Measurements from ENCODE around the gene CCDC117.
A peak's percentile ranks its signal among the peaks of the same experiment; 100 is the strongest.

Gene CCDC117

DNA sequence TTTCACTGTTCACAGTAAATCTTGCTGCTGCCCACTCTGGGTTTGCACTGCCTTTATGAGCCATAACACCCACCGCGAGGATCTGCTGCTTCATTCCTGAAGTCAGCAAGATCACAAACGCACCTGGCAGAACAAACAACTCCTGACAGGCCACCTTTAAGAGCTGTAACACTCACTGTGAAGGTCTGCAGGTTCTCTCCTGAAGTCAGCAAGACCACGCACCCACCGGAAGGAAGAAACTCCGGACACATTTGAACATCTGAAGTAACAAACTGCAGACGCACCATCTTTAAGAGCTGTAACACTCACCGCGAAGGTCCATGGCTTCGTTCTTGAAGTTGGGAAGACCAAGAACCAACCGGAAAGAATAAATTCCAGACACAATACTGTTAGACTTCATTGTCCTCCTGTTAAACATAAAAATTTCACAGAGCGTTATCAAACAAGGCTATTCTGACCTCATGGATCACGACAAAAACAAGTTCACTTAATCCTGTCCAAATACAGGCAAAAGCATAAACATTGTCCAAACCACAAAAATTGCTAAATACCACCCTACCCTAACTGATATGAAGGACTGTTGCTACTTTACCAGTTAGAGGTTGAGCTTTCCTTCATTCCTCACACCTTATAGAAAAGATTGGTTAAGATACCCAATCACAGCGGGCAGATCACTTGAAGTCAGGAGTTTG lies 3.0 kb upstream of the CCDC117 start:
- WGBS: 97% methylated on average over 14 of the region's 14 CpGs
- H3K9me3 ChIP-seq (ENCODE audit: insufficient read depth, low read depth, low read length): no peaks in the 10 kb centered on the region
- H3K36me3 ChIP-seq (ENCODE audit: insufficient read depth, low read length): peaks cover 2% of the 10 kb centered on the region
- H3K4me3 ChIP-seq (ENCODE audit: low read length): no peak overlapping the region
- H3K27me3 ChIP-seq (ENCODE audit: insufficient read depth, low read length): no peaks in the 10 kb centered on the region
- peaks cover 3% of the 10 kb centered on the region; the same call in 1 of the 2 replicates for H3K4me1 ChIP-seq (ENCODE audit: insufficient read depth, low read length)
- H3K27ac ChIP-seq (ENCODE audit: low read depth, low read length): no peak overlapping the region
- no peak overlapping the region for H3K9ac ChIP-seq (ENCODE audit: low read depth, low read length)

DNA sequence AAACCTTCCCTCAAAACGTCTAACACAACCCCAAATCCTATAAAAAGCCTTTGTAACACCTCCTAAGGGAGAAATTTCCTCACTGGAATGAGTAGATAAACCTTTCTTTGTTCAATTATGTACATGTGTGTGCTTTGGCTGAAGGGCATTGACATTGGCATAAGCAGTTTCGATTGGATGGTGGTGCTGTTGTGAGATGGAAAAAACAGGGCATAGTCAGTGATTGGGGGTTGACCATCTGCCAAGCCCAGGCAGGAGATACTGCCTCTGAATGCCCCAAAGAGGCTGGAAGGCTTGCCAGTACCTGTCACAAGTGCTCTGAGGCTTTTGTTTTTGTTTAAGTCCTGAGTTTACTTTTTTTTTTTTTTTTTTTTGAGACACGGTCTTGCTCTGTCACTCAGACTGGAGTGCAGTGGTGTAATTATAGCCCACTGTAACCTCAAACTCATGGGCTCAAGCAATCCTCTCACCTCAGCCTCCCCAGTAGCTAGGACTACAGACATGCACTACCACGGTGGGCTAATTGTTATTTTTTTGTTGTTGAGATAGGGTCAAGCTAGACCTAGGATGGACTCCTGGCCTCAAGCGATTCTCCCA lies 1.2 kb upstream of the CCDC117 start:
- Histone ChIP-seq H3K27ac (ENCODE audit: low read depth, low read length) (no peak overlapping the region), H3K27me3 (ENCODE audit: insufficient read depth, low read length) (no peaks in the 10 kb centered on the region), H3K4me3 (ENCODE audit: low read length) (no peak overlapping the region), H3K9me3 (ENCODE audit: insufficient read depth, low read depth, low read length) (no peaks in the 10 kb centered on the region), H3K9ac (ENCODE audit: low read depth, low read length) (no peak overlapping the region), H3K36me3 (ENCODE audit: insufficient read depth, low read length) (peaks cover 20% of the 10 kb centered on the region), H3K4me1 (ENCODE audit: insufficient read depth, low read length) (peaks cover 3% of the 10 kb centered on the region; the same call in 1 of the 2 replicates)
- WGBS: 93% methylated on average over 5 of the region's 5 CpGs

DNA sequence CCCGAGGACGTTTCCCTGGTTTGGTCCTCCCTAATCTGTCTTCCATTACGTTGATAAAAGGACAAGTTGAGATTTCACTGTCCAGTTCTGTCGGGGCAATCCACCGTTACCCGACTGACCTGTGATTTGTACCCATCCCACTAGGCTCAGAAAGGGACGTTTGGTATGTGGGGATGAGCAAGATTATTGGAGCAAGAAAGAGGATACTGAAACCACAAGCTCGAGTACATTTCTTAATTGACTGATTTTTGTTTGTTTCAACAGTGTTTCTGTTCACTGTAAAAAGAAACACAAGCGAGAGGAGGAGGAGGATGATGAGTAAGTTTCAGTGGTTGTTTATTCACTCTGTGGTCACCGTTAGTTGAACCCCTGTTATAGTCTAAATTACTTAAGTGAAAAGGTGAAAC lies 969 bp downstream of the CCDC117 start:
- peak overlapping the region; percentile 92 for H3K9ac ChIP-seq (ENCODE audit: low read depth, low read length)
- no peaks in the 10 kb centered on the region for H3K27me3 ChIP-seq (ENCODE audit: insufficient read depth, low read length)
- 22% methylated on average over 10 of the region's 10 CpGs for WGBS
- H3K27ac ChIP-seq (ENCODE audit: low read depth, low read length): peak overlapping the region; percentile 7; the same call in 1 of the 2 replicates
- peaks cover 3% of the 10 kb centered on the region; the same call in 1 of the 2 replicates for H3K4me1 ChIP-seq (ENCODE audit: insufficient read depth, low read length)
- peak overlapping the region; percentile 81 for H3K4me3 ChIP-seq (ENCODE audit: low read length)
- peaks cover 31% of the 10 kb centered on the region for H3K36me3 ChIP-seq (ENCODE audit: insufficient read depth, low read length)
- no peaks in the 10 kb centered on the region for H3K9me3 ChIP-seq (ENCODE audit: insufficient read depth, low read depth, low read length)

DNA sequence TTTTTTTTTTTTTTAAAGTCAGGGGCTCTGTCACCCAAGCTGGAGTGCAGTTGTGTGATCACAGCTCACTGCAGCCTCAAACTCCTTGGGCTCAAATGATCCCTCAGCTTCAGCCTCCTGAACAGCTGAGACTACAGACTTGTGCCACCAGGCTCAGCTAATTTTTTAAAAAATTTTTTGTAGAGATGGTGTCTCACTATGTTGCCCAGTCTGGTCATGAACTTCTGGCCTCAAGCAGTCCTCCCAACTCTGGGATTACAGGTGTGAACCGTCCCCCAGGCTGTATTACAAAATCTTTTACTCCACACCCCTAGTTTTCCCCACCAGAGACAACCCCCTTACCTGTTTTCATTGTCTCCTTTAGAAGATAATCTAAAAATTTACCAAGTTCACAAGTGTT lies 1.9 kb downstream of the CCDC117 start:
- Histone ChIP-seq H3K4me1 (ENCODE audit: insufficient read depth, low read length) (peaks cover 3% of the 10 kb centered on the region; the same call in 1 of the 2 replicates), H3K9ac (ENCODE audit: low read depth, low read length) (no peak overlapping the region), H3K36me3 (ENCODE audit: insufficient read depth, low read length) (peaks cover 33% of the 10 kb centered on the region), H3K27ac (ENCODE audit: low read depth, low read length) (no peak overlapping the region), H3K4me3 (ENCODE audit: low read length) (no peak overlapping the region), H3K27me3 (ENCODE audit: insufficient read depth, low read length) (no peaks in the 10 kb centered on the region), H3K9me3 (ENCODE audit: insufficient read depth, low read depth, low read length) (no peaks in the 10 kb centered on the region)
- 89% methylated on average over 1 of the region's 1 CpG for WGBS

DNA sequence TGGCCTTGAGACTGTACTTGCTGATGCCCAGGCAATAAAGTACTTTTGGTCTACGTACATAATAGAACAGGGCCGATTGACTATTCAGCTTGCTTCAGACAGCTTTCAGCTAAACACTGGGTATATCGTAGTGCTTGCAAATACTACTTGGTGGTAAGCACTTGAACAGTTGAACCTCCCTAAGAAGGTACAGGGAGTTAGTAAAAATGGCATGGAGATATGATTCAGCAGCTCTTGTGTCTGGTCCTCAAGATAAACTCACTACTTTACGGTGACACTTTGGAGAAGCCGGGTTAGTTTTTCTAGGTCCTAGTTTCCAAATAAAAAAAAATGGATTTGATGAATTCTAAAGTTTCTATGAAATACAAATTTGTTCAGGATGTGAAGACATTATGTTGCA lies 7.3 kb downstream of the CCDC117 start:
- no peak overlapping the region for H3K4me3 ChIP-seq (ENCODE audit: low read length)
- no peaks in the 10 kb centered on the region for H3K9me3 ChIP-seq (ENCODE audit: insufficient read depth, low read depth, low read length)
- H3K9ac ChIP-seq (ENCODE audit: low read depth, low read length): no peak overlapping the region
- H3K27me3 ChIP-seq (ENCODE audit: insufficient read depth, low read length): no peaks in the 10 kb centered on the region
- WGBS: 97% methylated on average over 5 of the region's 5 CpGs
- peaks cover 78% of the 10 kb centered on the region for H3K36me3 ChIP-seq (ENCODE audit: insufficient read depth, low read length)
- no peaks in the 10 kb centered on the region for H3K4me1 ChIP-seq (ENCODE audit: insufficient read depth, low read length)
- H3K27ac ChIP-seq (ENCODE audit: low read depth, low read length): no peak overlapping the region

DNA sequence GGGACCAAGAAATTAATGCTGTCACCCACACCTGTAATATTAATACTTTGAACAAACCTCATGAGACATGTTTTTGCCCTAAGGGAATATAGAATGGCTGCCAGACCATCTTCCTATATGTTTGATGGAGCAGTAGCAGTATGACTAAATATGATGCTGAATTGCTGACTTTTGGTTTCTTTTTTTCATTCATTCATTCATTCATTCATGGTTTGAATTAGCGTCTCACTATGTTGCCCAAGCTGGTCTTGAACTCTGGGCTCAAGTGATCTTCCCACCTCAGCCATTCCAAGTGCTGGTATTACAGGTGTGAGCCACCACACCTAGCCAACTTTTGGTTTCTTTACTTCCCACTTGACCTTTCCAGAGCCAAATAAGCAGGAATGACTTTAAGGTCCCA lies 7.8 kb downstream of the CCDC117 start:
- H3K36me3 ChIP-seq (ENCODE audit: insufficient read depth, low read length): peaks cover 78% of the 10 kb centered on the region
- no peak overlapping the region for H3K4me3 ChIP-seq (ENCODE audit: low read length)
- no peaks in the 10 kb centered on the region for H3K27me3 ChIP-seq (ENCODE audit: insufficient read depth, low read length)
- H3K9ac ChIP-seq (ENCODE audit: low read depth, low read length): no peak overlapping the region
- no peaks in the 10 kb centered on the region for H3K4me1 ChIP-seq (ENCODE audit: insufficient read depth, low read length)
- H3K9me3 ChIP-seq (ENCODE audit: insufficient read depth, low read depth, low read length): no peaks in the 10 kb centered on the region
- WGBS: 95% methylated on average over 1 of the region's 1 CpG
- no peak overlapping the region for H3K27ac ChIP-seq (ENCODE audit: low read depth, low read length)

DNA sequence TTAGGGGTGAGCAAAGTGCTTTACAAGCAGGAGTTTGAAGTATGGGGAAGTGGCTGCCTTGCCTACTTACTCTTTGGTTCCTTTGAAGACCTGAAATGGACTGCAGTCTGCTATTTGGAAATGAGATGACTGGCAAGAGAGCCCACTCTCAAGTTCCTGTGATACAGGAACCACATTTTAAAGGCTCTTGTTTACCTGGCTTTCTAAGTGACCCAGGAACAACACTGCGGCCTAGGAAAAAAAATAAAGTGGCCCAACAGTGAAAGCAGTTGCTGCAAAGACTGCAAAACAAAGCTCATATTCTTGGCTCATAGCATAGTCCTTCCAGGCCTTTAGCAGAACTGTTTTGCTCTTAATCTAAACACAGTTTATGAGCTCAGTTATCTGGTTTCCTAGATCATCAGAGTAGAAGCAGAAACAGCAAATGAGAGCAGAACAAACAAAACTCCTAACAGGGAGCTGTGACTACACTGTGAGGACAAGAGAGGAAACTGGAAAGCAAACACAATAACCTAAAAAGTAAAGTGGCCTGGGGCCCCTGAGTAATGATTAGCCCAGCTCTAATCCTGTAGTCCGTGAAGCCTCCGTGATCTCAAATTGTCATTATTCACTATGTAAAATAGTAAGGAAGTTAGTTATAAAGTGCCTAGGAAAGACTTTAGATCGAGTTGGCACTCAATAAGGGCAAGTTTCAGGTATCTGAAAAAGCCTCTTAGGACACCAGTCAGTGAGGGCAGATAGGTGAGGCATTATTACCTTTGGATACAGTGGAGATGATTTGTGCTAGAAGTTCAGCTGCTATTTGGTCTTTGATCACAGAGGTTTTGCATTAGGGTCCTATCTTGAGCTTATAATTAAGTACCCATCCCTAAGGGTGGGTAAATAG lies 11.5 kb downstream of the CCDC117 start:
- Histone ChIP-seq H3K9ac (ENCODE audit: low read depth, low read length) (no peak overlapping the region), H3K4me1 (ENCODE audit: insufficient read depth, low read length) (no peaks in the 10 kb centered on the region), H3K9me3 (ENCODE audit: insufficient read depth, low read depth, low read length) (no peaks in the 10 kb centered on the region), H3K27ac (ENCODE audit: low read depth, low read length) (no peak overlapping the region), H3K4me3 (ENCODE audit: low read length) (no peak overlapping the region), H3K27me3 (ENCODE audit: insufficient read depth, low read length) (no peaks in the 10 kb centered on the region), H3K36me3 (ENCODE audit: insufficient read depth, low read length) (peaks cover 93% of the 10 kb centered on the region)
- WGBS: 92% methylated on average over 4 of the region's 4 CpGs

DNA sequence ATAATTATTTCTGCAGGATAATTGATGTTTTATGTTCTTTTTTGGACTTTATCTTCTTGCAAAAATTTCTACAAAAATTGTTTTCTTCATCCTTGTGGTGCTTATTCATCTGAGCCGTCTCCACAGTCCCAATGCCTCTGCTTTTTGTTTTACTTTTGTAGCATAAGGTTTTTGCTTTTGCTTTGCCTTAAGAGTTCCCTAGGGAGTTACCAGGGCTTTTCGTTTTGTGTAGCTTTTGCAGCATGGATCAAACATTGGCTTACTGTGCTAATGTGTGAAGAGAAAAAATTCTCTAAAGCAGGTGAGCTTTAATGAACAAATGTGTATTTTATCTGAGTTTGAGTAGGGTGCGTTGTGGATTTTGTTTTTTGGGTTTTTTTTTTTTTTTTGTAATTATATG lies 16.1 kb downstream of the CCDC117 start:
- Histone ChIP-seq H3K36me3 (ENCODE audit: insufficient read depth, low read length) (peaks cover 62% of the 10 kb centered on the region), H3K27ac (ENCODE audit: low read depth, low read length) (no peak overlapping the region), H3K4me1 (ENCODE audit: insufficient read depth, low read length) (no peaks in the 10 kb centered on the region), H3K27me3 (ENCODE audit: insufficient read depth, low read length) (no peaks in the 10 kb centered on the region), H3K4me3 (ENCODE audit: low read length) (no peak overlapping the region), H3K9me3 (ENCODE audit: insufficient read depth, low read depth, low read length) (no peaks in the 10 kb centered on the region), H3K9ac (ENCODE audit: low read depth, low read length) (no peak overlapping the region)
- 94% methylated on average over 2 of the region's 3 CpGs for WGBS

DNA sequence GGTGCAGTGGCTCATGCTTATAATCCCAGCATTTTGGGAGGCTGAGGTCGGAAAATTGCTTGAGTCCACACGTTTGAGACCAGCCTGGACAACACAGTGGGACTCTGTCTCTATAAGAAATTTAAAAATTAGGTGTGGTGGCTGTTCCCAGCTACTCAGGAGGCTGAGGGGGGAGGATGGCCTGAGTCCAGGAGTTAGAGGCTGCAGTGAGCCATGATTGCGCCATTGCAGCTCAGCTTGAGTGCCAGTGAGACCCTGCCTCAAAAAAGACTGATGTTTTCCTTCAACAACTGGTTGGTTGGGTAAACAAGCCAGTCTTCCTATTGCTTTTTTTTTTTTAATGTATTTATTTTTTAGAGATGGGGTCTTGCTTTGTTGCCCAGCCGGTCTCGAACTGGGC lies 18.6 kb downstream of the CCDC117 start:
- no peaks in the 10 kb centered on the region; the same call in 1 of the 2 replicates for H3K9me3 ChIP-seq (ENCODE audit: insufficient read depth, low read depth, low read length)
- no peak overlapping the region for H3K4me3 ChIP-seq (ENCODE audit: low read length)
- WGBS: 92% methylated on average over 3 of the region's 5 CpGs
- H3K27me3 ChIP-seq (ENCODE audit: insufficient read depth, low read length): no peaks in the 10 kb centered on the region
- H3K36me3 ChIP-seq (ENCODE audit: insufficient read depth, low read length): peaks cover 62% of the 10 kb centered on the region
- no peaks in the 10 kb centered on the region for H3K4me1 ChIP-seq (ENCODE audit: insufficient read depth, low read length)
- H3K27ac ChIP-seq (ENCODE audit: low read depth, low read length): no peak overlapping the region
- no peak overlapping the region for H3K9ac ChIP-seq (ENCODE audit: low read depth, low read length)

DNA sequence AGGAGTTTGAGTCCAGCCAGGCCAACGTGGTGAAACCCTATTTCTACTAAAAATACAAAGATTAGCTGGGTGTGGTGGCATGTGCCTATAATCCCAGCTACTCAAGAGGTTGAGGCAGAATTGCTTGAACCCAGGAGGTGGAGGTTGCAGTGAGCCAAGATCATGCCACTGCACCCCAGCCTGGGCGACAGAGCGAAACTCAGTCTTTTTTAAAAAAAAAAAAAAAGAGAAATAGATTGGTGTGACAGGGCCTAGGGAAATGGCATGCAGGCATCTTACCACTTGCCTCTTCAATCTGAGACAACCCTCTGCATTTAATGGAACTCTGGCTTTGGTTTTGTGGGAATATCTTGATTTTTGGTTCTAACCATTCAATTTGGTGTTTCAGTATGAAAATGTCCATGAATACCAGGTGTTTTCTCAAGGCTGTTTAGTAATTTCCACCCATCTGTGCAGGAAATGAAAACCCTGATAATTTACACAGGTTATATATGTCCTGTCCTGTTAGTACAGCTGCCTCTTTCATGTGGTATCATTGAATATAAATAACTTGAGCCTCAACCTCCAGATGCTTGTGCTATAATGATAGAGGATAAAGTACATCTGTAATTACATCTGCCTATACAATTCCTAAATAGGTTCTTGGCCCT lies 19.5 kb downstream of the CCDC117 start:
- WGBS: 81% methylated on average over 3 of the region's 3 CpGs
- Histone ChIP-seq H3K36me3 (ENCODE audit: insufficient read depth, low read length) (peaks cover 62% of the 10 kb centered on the region), H3K9ac (ENCODE audit: low read depth, low read length) (no peak overlapping the region), H3K4me3 (ENCODE audit: low read length) (no peak overlapping the region), H3K27ac (ENCODE audit: low read depth, low read length) (no peak overlapping the region), H3K9me3 (ENCODE audit: insufficient read depth, low read depth, low read length) (no peaks in the 10 kb centered on the region; the same call in 1 of the 2 replicates), H3K4me1 (ENCODE audit: insufficient read depth, low read length) (no peaks in the 10 kb centered on the region), H3K27me3 (ENCODE audit: insufficient read depth, low read length) (no peaks in the 10 kb centered on the region)
